AG09319 (cell line): ENCODE results near the gene PLCH1.

Source experiments
- DNase-seq: peaks from one replicate; pipeline ENCODE4 v3.0.0-alpha.2; 2010; ENCODE audit warnings: low read depth; ENCODE audit errors: extremely low read depth
- CTCF ChIP-seq: IDR thresholded peaks from 2 replicates; pipeline ENCODE4 v1.5.1; 2011; ENCODE audit warnings: low read depth, mild to moderate bottlenecking, inconsistent platforms, low read length, moderate library complexity

Gene PLCH1

DNA sequence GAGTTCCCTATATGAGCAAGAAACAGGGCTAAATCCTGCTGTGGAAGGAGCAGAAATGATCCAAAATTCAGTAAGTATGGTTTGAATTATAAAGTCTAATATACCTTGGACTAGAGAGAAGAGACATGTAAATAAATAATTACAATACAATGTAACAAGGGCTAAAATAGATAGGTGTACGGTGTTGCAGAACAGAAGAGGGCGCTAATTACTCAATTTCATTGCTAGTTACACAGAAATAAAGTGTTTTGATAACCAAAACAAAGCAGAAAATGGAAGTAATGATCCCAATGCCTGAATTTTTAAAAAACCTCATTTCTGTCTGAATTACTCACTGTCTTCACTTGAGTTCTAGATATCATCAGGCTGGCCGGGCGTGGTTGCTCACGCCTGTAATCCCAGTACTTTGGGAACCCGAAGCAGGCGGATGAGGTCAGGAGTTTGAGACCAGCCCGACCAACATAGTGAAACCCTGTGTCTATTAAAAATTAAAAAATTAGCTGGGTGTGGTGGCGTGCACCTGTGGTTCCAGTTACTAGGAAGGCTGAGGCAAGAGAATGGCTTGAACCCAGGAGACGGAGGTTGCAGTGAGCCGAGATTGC lies 8.3 kb upstream of the PLCH1 start:
- TF ChIP-seq CTCF, result peak; percentile 40

DNA sequence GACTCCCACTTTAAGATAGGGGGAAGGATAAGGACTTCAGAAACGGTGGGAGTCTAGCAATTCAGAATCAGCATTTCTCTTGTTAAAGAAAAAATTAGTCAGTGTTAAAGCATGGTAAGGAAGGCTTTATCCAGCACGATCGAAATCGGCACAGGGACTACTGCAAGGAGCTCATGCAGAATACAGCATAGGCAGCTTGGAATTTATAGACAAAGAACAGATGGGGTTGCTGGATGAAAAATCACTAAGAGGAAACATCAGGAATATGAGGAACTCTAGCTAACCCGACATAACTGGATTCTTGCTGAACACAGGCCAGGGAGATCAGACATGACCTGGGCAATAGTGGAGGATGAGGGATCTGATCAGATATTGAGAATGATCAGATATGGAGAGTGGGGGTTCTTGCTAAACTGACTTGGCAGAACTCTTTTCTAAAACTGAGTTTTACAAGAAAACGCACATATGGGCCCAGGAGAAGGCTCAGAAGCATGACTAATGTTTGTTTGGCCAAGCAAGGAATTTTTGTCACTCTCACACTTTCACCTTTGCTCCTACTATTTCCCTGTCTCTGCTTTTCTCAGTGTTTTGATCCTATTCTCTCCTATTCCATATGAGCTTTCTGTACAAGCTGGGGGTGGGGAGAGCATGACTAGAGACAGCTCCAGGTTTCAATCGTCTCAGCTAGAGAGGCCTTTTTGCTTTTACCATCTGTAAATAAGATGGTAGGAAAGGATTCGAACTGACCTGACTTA lies 3.9 kb upstream of the PLCH1 start:
- no peak for TF ChIP-seq CTCF
- DNase-seq, result no peak

More for the DNA sequence above, 8.3 kb upstream of the PLCH1 start:
- DNase-seq, result peak; percentile 2

GRCh38 chr3:155747946-155748290 lies 3.0 kb upstream of the PLCH1 start:
- no peak for TF ChIP-seq CTCF
- no peak for DNase-seq

GRCh38 chr3:155747286-155747945 lies 2.5 kb upstream of the PLCH1 start:
- TF ChIP-seq CTCF, result no peak
- no peak for DNase-seq

GRCh38 chr3:155746703-155747102 lies 1.8 kb upstream of the PLCH1 start:
- no peak for TF ChIP-seq CTCF
- no peak for DNase-seq

- no peak for DNase-seq
Measured at GRCh38 chr3:155745795-155746550, 1.1 kb upstream of the PLCH1 start.

More at GRCh38 chr3:155745795-155746550, 1.1 kb upstream of the PLCH1 start:
- TF ChIP-seq CTCF, result no peak
